Gastroesophageal sphincter (tissue), 3 donors: ENCODE data around the gene MYOG.

Experiments used
- CTCF ChIP-seq, 4 experiments: fragments of 200-600 bp in 2 of 4; fragments of 450-650 bp in 2 of 4; sonication (generic) in 1 of 4; IDR thresholded peaks; one replicate each; pipeline ENCODE4 v1.5.1; 2017 to 2019; ENCODE audit warnings: antibody characterized with exemption in 4 of 4, mild to moderate bottlenecking in 2 of 4, moderate library complexity in 2 of 4
- EP300 ChIP-seq: sonication (generic); formaldehyde crosslinking; IDR thresholded peaks from one replicate; pipeline ENCODE4 v1.6.1; 2017; ENCODE audit warnings: antibody characterized with exemption, mild to moderate bottlenecking
- POLR2A ChIP-seq, 2 donors: fragments of 450-650 bp; IDR thresholded peaks; one replicate each; pipeline ENCODE4 v1.6.1; 2017; ENCODE audit warnings: antibody characterized with exemption in 2 of 2, mild to moderate bottlenecking in 2 of 2, moderate library complexity in 1 of 2
- POLR2AphosphoS5 ChIP-seq: sonication (generic); formaldehyde crosslinking; IDR thresholded peaks from one replicate; pipeline ENCODE4 v1.6.1; 2017; ENCODE audit warnings: antibody characterized with exemption

- TF ChIP-seq CTCF (IDR thresholded peaks at IDR 0.05), result no peak
- TF ChIP-seq POLR2A (IDR thresholded peaks at IDR 0.05), result no peak
- TF ChIP-seq POLR2AphosphoS5, result no peak
- no peak for TF ChIP-seq EP300
Observed at GRCh38 chr1:203083463-203083921, 2.3 kb downstream of the MYOG start.
